ENCODE measurements around the gene GPRIN1. TPM values are rescaled to one million over a fixed set of nuclear protein-coding genes. Genes with fewer than 3 reads are reported as not detected.
A peak's percentile ranks its signal among the peaks of the same experiment; 100 is the strongest.

GPRIN1 gene
- total RNA-seq, 1 experiment from 2014 or later, result 19.9 TPM

DNA sequence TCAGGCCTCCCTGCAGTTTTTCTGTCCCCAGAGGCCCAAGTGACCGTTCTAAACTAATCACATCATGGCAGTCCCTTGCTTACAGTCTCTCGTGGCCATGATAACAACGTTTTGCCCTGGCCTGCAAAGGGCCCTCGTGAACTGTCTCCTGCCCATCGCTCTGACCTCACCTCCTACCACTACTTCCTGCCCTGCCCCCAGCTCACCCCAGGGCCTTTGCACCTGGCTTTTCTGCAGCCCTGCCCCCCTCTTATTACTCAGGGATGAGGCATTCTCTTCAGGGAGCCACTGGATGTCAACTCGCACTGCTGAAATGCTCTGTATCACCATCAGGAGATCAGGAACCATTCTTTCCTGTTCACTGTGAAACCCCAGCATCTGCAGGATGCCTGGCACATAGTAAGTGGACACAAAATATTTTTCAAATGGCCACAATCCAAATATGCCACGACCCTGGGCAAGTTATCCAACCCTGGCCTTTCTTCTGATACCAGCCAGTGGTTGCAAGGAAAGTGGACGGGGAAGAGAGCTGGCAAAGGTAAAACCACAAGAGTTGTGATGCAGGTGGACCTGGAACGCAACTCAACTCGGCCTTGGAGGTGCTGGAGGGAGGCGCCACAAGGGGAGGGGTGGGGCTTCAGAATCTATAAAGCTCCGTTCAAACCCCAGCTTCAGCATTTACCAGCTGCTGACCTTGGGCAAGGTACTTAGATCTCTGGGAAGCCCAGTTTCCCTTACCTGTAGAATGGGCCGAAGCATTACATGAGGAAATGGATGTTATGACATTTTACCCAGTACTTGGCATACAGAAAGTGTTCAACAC lies 18.7 kb upstream of the GPRIN1 start:
- in situ Hi-C loops (cut with HindIII; ENCODE audit: low sequenced_read_pairs), result no loop called here
- peak; percentile 76 for DNase-seq (ENCODE audit: low spot score)

DNA sequence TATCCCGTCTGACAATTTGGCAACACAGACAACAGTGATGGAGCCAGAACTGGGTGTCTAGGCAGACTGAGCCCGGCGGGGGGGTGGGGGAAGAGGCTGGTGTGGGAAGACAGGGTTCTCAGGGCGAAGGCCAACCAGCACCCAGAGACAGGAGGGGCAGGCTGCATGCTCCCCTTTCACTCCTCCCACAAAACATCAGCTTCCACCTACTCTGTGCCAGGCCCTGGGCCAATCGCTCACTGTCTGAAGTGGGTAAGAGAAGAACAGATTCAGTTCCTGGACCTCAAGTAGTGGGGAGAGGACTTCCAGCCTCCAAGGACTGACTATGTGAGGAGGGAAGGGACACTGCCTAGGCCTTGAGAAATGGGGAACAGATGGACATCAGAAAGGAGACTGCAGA lies 17.6 kb upstream of the GPRIN1 start:
- in situ Hi-C loops (cut with HindIII; ENCODE audit: low sequenced_read_pairs), result no loop called here
- no peak for DNase-seq (ENCODE audit: low spot score)

DNA sequence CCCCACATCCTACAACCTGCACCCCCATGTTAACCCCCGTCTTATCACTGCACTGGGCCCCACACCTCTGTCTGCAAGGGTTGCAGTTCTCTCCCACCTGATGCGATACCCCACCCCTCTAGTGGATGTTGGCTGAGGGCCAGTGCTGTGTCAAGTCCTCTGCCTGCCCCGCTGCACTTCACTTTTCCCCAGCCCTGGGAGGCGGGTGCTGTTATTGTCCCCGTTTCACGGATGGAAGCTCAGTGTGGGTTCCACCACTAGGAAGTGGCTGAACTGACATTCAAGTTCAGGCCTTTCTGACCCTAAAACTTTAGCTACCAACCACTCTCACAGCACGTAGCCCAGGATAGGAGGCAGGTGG lies 16.9 kb upstream of the GPRIN1 start:
- in situ Hi-C loops (cut with HindIII; ENCODE audit: low sequenced_read_pairs), result no loop called here
- DNase-seq (ENCODE audit: low spot score), result no peak

DNA sequence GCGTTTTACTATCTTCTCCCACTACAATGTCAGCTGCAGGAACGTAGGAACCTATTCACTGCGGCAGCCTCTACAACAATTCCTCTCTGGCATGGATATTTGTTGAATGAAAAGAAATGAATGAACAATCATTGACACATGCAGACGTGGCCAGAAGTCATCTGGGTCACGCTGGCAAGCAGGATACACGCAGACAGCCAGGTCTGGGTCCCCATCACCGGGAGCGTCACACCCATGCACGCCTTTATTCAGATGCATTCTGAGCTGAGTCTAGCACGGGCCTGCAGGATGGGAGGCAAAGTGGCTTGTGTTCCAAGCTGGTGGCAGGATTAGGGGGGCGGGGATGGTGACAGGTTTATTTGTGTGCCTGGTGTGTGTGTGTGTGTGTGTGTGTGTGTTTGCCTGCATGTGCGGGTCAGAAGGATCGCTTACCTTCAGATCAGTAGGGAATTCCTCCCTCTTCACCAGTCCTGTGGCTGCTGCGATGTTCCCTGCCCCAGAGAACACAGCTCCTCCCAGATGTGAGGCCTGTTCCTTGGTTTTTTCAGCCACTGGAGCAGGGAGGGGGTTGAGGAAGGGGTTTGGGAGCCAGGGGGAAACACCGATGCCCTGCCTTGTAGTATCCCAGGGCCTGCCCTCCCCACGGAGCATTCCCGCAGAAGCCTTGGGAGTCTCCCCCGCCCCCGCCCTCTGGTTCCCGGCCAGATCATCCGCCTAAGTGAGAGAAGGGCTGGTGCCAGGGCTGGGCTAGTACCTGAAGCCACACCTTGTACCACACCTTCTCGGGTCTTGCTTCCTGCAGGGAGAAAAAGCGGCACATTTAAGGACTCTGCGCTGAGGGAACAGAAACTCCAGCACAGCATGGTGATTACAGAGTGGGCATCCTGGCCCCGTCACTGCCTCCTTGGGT lies 16.3 kb upstream of the GPRIN1 start:
- DNase-seq (ENCODE audit: low spot score), result no peak
- in situ Hi-C loops (cut with HindIII; ENCODE audit: low sequenced_read_pairs), result no loop called here

DNA sequence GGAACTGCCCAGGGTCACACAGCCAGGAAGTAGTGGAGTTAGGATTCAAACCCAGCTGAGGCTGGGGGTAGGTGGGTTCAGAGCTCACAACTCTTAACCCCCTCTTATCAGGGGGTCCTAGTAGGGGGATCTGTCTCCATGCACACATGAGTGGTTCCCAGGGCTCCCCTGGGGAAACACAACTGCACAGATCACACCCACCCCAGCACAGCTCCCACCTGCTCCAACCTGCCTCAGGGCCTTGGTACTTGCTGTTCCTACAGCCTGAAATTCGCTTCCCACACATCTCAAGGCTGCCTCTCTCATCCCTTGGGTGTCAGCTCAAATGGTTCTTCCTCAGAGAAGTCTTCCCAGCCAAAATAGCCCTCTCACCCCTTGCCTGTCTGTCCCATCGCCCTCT lies 15.6 kb upstream of the GPRIN1 start:
- in situ Hi-C loops (cut with HindIII; ENCODE audit: low sequenced_read_pairs), result no loop called here
- no peak for DNase-seq (ENCODE audit: low spot score)

DNA sequence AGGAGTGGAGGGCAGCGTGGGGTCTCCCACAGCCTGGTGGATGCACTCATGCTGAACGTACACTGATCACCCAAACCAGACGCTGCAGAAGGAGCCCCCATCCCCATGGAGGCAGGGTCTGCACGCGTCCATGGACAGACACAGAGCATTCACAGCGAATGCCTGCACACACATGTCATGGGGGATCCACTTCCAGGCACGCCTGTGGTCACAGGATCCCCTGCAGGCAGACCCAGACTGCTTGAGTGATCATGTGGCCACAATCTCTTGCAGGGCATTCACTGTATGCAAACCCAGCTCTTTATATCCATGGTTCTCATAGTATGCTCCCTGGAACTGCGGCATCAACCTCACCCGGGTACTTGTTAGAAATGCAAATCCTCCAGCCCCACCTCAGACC lies 15.0 kb upstream of the GPRIN1 start:
- in situ Hi-C loops (cut with HindIII; ENCODE audit: low sequenced_read_pairs), result no loop called here
- no peak for DNase-seq (ENCODE audit: low spot score)

DNA sequence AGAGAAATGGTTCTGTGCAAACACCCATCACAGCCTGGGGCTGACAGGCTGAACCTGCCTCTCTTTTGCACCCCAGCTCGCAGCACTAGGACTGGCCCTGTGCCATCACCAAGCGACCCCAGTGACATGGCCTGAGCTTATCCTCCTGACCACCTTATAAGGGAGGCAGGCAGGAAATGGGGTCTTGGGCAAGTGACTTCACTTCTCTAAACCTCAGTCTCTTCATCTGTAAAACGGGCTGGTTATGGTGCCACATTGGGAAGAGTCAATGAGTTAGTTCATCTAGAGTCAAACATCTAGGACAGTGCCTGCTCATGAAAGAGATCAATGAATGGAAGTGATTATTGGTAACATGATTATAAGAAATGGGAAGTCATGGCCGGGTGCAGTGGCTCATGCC lies 14.2 kb upstream of the GPRIN1 start:
- in situ Hi-C loops (cut with HindIII; ENCODE audit: low sequenced_read_pairs), result no loop called here
- DNase-seq (ENCODE audit: low spot score), result no peak

DNA sequence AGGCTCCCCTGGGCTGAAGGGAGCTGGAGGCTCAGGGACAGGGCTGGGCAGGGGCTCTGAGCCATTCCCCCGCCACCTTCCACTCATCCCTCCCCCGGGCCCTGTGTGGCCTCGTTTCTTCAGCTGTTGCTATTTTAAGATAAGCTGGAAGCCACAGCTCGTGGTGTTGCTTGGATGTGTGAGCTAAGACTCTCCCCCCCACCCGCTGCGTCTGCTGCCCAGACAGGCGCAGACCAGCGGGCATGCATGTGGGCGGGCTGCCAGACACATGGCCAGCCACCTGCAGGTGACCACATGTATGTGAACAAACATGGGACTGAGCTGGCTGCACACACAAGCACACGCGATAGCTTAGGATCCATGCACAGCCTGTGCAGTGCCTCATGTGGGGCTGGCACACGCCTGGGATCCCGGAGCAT lies 11.7 kb upstream of the GPRIN1 start:
- DNase-seq (ENCODE audit: low spot score), result peak; percentile 80
- in situ Hi-C loops (cut with HindIII; ENCODE audit: low sequenced_read_pairs), result no loop called here

DNA sequence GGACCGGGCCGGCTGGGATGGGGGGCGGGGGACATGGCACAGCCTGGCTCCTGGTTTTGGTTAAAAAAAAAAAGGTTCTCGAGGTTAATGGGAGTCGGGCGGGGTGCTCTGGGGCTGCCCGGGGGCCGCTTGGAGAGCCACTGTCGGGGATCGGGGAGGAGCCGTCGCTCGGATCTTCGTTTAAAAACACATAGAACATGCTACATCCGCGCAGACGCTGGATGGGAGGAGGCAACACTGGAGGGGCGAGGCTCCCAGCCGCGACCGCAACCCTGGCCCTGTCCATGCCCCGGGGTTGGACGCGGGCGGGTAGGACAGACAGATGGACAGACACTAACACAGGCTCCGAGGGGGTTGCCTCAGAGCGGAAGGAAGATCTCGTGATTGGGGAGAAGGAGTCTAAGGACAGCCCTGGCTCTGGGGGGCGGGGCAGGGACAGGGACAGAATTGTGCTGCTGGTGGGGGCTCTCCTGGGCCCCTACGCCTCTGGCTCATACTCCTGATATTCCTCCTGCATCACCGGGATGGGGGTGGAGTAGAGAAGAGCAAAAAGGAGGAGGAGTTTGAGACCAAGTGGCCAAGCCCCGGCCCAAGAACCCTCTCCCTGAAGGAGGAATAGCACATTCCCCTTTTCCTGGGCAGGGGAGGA lies 10.5 kb upstream of the GPRIN1 start:
- DNase-seq (ENCODE audit: low spot score), result no peak
- in situ Hi-C loops (cut with HindIII; ENCODE audit: low sequenced_read_pairs), result no loop called here

DNA sequence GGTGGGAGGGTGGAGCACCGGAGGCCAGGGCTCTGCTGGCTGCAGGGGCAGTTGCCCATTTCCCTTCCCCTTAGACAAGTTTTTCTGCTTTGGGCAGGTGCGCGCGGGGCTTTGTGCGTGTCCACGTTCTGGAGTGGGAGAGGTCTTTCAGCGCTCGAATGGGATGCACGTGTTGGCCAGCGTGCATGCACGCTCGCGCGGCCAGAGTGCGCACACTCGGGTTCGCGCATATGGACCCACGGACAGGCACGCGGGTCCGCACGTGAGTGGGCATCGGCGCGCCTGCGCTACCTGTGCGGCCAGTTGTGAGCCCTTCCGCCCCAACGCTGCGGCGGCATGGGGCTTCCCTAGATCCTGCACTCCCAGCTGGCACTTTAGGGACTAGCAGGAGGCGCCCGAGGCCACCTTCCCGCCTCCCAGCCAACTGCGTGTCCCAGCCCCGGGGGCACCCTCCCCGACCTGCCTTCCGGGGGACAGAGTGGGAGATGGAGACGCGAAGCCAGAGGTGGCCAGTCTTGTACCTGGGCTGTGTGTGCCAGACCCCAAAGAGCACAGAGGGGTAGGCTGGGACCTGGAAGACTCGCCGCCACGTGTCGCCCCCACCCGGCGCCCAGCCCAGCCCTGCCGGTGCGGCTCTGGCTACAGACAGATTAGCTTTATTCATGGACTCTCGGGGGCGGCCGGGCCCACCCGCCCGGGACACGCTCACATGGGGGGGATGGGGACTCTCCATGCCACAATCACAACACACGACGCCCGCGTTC lies 9.8 kb upstream of the GPRIN1 start:
- in situ Hi-C loops (cut with HindIII; ENCODE audit: low sequenced_read_pairs), result no loop called here
- DNase-seq (ENCODE audit: low spot score), result no peak

DNA sequence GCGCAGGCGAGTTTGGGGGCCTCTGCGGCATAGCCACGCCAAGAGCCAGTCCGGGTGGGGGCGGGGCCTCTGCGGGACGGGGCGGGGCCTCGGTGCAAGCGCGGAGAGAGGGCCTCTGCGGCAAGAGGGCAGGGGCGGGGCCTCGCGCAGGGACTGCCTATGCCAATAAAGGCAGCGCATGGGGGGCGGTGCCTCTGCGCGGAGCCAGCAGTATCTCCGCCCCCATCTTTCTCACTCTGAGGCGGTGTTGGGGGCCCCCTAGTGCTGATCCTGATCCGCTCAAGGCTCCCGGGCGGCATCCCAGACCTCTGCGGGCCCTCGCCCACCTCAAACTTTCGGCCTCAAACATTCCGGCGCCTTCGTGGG lies 9.2 kb upstream of the GPRIN1 start:
- in situ Hi-C loops (cut with HindIII; ENCODE audit: low sequenced_read_pairs), result no loop called here
- DNase-seq (ENCODE audit: low spot score), result peak; percentile 92

DNA sequence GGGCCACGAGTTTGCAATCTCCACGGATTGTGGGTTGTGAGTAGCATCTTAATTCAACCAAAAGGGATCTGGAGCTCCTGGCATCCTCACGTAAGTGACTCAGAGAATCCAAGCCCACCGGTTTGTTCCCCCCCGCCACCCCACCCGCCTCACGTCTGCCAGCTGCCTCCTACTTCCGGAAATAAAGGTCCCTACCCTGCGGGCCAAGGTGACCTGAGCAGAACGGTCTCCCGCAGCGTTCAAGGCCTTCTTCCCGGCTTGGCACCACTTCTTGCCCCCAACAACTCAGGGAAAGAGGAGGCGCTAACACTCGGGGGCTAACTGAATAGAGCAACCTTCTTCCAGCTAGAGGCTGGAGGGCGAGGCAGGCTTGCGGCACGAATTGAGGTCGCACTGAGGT lies 8.8 kb upstream of the GPRIN1 start:
- no peak for DNase-seq (ENCODE audit: low spot score)
- in situ Hi-C loops (cut with HindIII; ENCODE audit: low sequenced_read_pairs), result no loop called here

DNA sequence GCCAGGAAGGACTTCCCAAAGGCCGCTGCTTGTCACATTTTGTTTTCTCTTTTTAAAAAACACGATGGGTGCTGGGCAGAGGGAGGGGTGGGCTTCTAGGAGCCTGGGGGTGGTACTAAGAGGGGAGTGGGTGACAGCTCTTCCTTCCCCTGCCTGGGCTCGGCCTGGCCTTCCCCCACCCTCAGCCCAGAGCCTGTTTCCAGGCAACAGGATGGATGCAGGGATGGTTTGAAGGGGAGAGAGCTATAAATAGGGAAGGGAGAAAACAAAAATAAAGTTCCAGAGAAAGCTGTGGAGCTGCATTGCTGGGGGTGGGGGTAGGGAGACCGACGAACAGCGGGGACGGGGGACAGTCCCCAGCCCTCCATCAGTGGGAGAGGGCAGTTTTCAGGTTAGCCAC lies 6.6 kb upstream of the GPRIN1 start:
- in situ Hi-C loops (cut with HindIII; ENCODE audit: low sequenced_read_pairs), result no loop called here
- no peak for DNase-seq (ENCODE audit: low spot score)

DNA sequence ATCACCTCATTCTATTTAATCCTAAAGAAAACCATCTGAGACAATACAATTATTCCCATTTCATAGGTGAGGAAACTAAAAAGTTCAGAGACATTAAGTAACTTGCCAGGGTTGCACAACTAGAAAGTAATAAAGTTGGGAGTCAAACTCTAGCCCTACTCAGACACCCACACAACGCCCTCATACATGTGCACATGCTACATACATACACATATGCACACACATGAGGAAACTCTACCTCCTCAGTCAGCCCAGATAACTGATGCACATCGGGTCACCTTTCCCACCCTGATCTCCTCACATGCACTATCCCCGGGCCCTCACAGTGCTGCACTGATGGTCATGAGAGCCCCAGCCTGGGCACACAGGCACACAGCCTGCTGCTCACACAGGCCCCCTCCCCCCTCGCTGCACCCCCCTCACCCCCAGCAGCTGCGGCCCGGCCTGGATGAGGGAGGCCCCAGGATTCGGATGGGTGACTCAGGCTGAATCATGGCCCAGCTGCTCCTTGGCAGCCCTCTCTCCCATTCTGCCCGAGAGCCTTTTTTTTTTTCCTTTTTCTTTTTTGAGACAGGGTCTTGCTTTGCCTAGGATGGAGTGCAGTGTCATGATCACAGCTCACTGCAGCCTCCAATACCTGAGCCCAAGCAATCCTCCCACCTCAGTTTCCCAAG lies 5.0 kb upstream of the GPRIN1 start:
- in situ Hi-C loops (cut with HindIII; ENCODE audit: low sequenced_read_pairs), result no loop called here
- no peak for DNase-seq (ENCODE audit: low spot score)

DNA sequence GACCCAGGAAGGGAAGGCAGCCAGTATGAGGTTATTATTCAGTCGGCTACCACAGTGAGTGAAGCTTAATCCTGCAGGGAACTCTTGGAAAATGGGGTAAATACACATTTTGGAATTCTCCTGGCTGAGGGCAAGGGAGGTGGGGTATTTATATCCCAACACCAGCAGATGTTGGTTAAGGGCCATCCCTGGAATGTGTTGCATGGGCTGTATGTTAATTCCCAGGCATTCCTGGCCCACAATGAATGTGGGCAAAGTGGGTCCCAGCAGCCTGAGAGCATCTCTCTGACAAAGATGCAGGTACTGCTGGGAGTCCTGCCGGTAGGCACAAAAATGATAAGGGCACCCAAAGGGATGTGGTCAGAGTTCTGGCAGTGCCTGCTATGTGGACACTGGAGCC lies 2.9 kb upstream of the GPRIN1 start:
- DNase-seq (ENCODE audit: low spot score), result no peak
- in situ Hi-C loops (cut with HindIII; ENCODE audit: low sequenced_read_pairs), result no loop called here

DNA sequence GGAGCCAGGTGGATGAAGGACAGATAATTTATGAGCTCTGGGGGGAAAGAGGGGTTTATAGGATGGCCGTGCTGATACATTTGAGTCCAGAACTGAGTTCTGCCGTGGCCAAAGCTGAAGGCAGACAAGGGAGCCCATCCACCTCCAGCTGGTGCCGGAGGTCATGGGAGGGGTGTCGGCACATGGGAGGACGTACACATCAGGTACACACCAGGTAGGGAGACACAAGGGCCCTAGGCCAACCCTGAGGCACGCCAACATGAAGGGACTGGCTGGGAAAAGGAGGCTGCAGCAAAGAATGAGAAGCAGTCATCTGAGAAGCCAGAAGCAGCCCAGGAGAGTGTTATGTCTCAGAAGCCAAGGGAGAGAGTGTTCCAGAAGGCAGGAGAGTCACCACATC lies 2.1 kb upstream of the GPRIN1 start:
- no peak for DNase-seq (ENCODE audit: low spot score)
- in situ Hi-C loops (cut with HindIII; ENCODE audit: low sequenced_read_pairs), result no loop called here

DNA sequence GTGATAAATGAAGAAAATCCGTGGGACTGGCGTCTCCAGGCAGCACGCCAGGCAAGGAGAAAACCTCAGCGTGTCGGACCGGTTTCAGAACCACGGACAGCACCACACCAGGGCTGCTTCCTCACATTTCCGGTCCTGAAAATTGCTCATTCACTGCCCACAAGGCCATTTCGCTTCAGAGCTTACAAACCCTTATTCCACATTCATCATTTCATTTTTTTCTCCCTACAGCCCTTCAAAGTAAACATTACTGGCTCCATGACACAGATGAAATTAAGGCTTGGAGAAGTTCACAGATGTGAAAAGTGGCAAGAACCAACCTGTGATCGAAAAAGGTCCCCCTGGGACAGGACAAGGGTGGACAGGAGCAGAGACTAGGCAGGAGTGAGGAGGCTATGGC lies 1.5 kb upstream of the GPRIN1 start:
- peak; percentile 50 for DNase-seq (ENCODE audit: low spot score)
- in situ Hi-C loops (cut with HindIII; ENCODE audit: low sequenced_read_pairs), result no loop called here

DNA sequence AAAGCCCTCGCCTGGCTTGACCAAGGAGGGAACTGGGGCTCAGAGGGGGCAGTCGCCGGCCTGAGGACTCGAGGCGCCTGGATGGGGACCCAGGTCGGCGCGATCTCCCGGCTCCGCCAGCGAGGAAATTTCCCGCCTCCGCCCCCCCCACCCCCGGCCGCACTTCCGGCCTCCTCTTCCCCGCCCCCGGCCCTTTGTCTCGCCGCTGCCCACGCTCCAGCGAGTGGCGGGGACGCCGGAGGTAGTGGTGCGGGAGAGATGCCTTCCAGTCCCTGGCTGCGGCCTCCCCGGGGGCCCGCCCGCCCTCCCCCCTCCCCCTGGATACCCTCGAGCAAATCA lies 448 bp upstream of the GPRIN1 start:
- in situ Hi-C loops (cut with HindIII; ENCODE audit: low sequenced_read_pairs), result no loop called here
- no peak for DNase-seq (ENCODE audit: low spot score)

Data from G401 (cell line).